Measurements from ENCODE around the gene ETNK2.

DNA sequence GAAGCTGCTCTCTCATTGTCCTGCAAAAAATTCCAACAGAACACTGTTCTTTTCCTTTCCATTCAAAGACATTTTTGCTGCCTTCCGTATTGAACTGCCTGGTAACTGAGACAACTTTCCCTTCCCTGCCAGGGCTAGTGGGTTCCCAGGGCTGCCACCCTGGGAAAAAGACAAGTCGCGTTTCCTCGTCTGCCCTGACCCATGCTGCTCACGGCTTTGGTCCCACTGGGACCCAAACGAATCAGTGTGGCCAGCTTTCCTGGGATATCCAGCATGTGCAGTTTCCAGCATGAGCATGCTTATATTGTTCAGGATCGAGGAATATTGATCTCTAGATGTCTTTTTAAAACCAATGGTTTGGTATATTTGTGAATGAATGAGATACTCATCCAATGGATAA, 60.8 kb downstream of the ETNK2 start:
- TF ChIP-seq POLR2A (IDR thresholded peaks at IDR 0.05; ENCODE audit: low read depth, low read length) (no peak), POLR2AphosphoS5 (IDR thresholded peaks at IDR 0.05; ENCODE audit: low read depth, low read length) (no peak)

All from GM12892 (cell line).